ENCODE measurements around the gene IKZF3.

DNA sequence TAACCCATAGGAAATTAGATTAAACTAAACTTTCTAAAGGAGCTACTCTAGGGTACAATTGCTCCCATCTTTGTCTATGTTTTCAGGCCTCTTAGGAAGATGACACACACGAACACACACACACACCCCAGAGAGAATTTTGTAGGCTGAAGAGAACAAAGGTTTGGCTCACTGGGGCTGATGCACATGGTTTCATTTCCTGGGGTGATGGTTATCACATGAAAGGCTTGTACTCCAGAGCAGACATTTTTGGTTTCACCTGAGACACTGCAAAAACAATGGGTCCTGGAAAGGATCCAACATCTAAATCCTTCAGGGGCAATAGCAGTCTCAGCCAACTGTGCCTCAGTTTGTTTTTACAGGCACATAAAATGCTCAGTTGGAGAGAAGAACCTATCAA is 63.6 kb downstream of the IKZF3 start:
- no peak for TF ChIP-seq ZNF121 (tag by site-specific recombination; IDR thresholded peaks at IDR 0.05)
- no peak for TF ChIP-seq CTCF (tag by site-specific recombination; IDR thresholded peaks at IDR 0.05)
- no peak for TF ChIP-seq MYNN (tag by site-specific recombination; IDR thresholded peaks at IDR 0.05; ENCODE audit: borderline replicate concordance)
